BE2C (cell line): ENCODE data around the gene MFSD2A.

Experiments used
- DNase-seq: peaks from one replicate; pipeline ENCODE4 v3.0.0-alpha.2; 2020
- H3K27me3 ChIP-seq: fragments of 250-450 bp; sonication (Bioruptor Pico); 2 replicates; pipeline ENCODE4 v1.5.1; 2020; ENCODE audit warnings: mild to moderate bottlenecking
- H3K36me3 ChIP-seq: fragments of 250-450 bp; sonication (Bioruptor Pico); 2 replicates; pipeline ENCODE4 v1.5.1; 2020; ENCODE audit warnings: mild to moderate bottlenecking
- H3K4me1 ChIP-seq: fragments of 250-450 bp; sonication (Bioruptor Pico); 2 replicates; pipeline ENCODE4 v1.5.1; 2020
- H3K4me3 ChIP-seq: 2 replicates; pipeline ENCODE4 v1.5.1; 2011; ENCODE audit warnings: low read depth, low read length
- H3K9me3 ChIP-seq: fragments of 250-450 bp; sonication (Bioruptor Pico); 2 replicates; pipeline ENCODE4 v1.5.1; 2020
- CTCF ChIP-seq: IDR thresholded peaks from 2 replicates; pipeline ENCODE4 v1.5.1; 2012; ENCODE audit warnings: mild to moderate bottlenecking, low read depth, low read length

Gene MFSD2A

GRCh38 chr1:39938856-39939255, 16.1 kb upstream of the MFSD2A start:
- Histone ChIP-seq H3K27me3 (no peaks in the 10 kb centered on the region), H3K9me3 (no peaks in the 10 kb centered on the region), H3K36me3 (no peaks in the 10 kb centered on the region), H3K4me3 (no peak overlapping the region), H3K4me1 (no peaks in the 10 kb centered on the region)
- TF ChIP-seq CTCF = no peak
- no peak for DNase-seq

GRCh38 chr1:39940253-39940652, 14.7 kb upstream of the MFSD2A start:
- Histone ChIP-seq H3K9me3 (no peaks in the 10 kb centered on the region), H3K4me3 (no peak overlapping the region)
- DNase-seq = no peak

GRCh38 chr1:39940980-39941871, 13.7 kb upstream of the MFSD2A start:
- H3K4me3 ChIP-seq = no peak overlapping the region

More at GRCh38 chr1:39940253-39940652, 14.7 kb upstream of the MFSD2A start:
- no peaks in the 10 kb centered on the region for H3K4me1 ChIP-seq
- no peak for TF ChIP-seq CTCF
- no peaks in the 10 kb centered on the region for H3K36me3 ChIP-seq
- H3K27me3 ChIP-seq = no peaks in the 10 kb centered on the region

GRCh38 chr1:39943471-39944290, 11.3 kb upstream of the MFSD2A start:
- no peak for TF ChIP-seq CTCF
- no peaks in the 10 kb centered on the region for H3K27me3 ChIP-seq
- no peak for DNase-seq
- no peaks in the 10 kb centered on the region for H3K9me3 ChIP-seq
- H3K36me3 ChIP-seq = no peaks in the 10 kb centered on the region
- no peak overlapping the region for H3K4me3 ChIP-seq
- no peaks in the 10 kb centered on the region for H3K4me1 ChIP-seq

More at GRCh38 chr1:39940980-39941871, 13.7 kb upstream of the MFSD2A start:
- Histone ChIP-seq H3K9me3 (no peaks in the 10 kb centered on the region), H3K27me3 (no peaks in the 10 kb centered on the region), H3K4me1 (no peaks in the 10 kb centered on the region), H3K36me3 (no peaks in the 10 kb centered on the region)
- no peak for DNase-seq
- no peak for TF ChIP-seq CTCF

- Histone ChIP-seq H3K27me3 (no peaks in the 10 kb centered on the region), H3K4me1 (no peaks in the 10 kb centered on the region), H3K36me3 (no peaks in the 10 kb centered on the region), H3K4me3 (no peak overlapping the region), H3K9me3 (no peaks in the 10 kb centered on the region)
- no peak for DNase-seq
- TF ChIP-seq CTCF = no peak
Observed at GRCh38 chr1:39944410-39945112, 10.4 kb upstream of the MFSD2A start.
